ENCODE results near the gene MAGEL2. TPM values are rescaled to one million over a fixed set of nuclear protein-coding genes. Genes with fewer than 3 reads are reported as not detected.

Gene MAGEL2
- total and polyA plus RNA-seq, 2 of the 8 experiments (the other 6 are each of a cell fraction or from before 2014, with no cell fraction given): 0.63 to 4.5 TPM

DNA sequence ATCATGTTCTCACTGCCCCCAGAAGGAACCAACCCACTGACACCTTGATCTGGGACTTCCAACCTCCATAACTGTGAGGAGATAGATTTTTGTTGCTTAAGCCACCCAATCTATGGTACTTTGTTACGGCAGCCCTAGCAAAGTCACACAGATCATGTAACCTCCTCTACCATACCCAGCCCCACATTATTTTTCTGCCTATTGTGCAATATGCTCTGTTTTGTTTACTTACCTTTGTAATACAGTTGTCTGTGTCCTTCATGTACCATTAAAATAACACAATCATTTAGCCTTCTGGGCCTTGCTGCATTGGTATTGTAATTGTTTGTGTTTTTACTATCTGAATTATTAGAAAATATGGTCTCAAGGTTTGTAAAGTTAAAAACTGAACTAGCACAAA is 23.3 kb upstream of the MAGEL2 start:
- Histone ChIP-seq H3K27me3 (replicated peaks in 1 of 4; ENCODE audit: control insufficient read depth in 3 of 4, extremely low read depth in 1 of 4, insufficient read depth in 3 of 4, low read length in 3 of 4) (no peaks in the 10 kb centered on the region), H3K18ac (ENCODE audit: extremely low read depth, low read length) (no peak overlapping the region), H2BK15ac (ENCODE audit: low read length) (no peak overlapping the region), H2AK5ac (ENCODE audit: low read depth, low read length) (no peak overlapping the region), H3K79me2 (ENCODE audit: control insufficient read depth in 1 of 2, insufficient read depth in 2 of 2, low read length in 2 of 2) (no peaks in the 10 kb centered on the region), H4K20me1 (replicated peaks in 1 of 2; ENCODE audit: control insufficient read depth in 1 of 2, insufficient read depth in 2 of 2, low read length in 2 of 2) (no peaks in the 10 kb centered on the region), H3K4me2 (ENCODE audit: insufficient read depth in 1 of 2, low read depth in 2 of 2, low read length in 2 of 2) (no peak overlapping the region), H3K23ac (ENCODE audit: insufficient read length) (no peak overlapping the region), H3K56ac (replicated peaks; ENCODE audit: insufficient read length, low read depth, low read length) (no peak overlapping the region), H2AFZ (ENCODE audit: low read length) (no peak overlapping the region), H3K4me3 (ENCODE audit: extremely low read depth in 1 of 4, insufficient read depth in 2 of 4, low read depth in 3 of 4, low read length in 4 of 4) (no peak overlapping the region), H2BK120ac (replicated peaks; ENCODE audit: low read depth, low read length) (no peak overlapping the region), H3K9ac (replicated peaks in 1 of 4; ENCODE audit: extremely low read depth in 1 of 4, low read depth in 3 of 4, low read length in 3 of 4) (no peak overlapping the region), H3K79me1 (ENCODE audit: low read depth, low read length) (no peaks in the 10 kb centered on the region), H2BK12ac (ENCODE audit: low read depth, low read length) (no peak overlapping the region), H3K14ac (ENCODE audit: insufficient read length) (no peak overlapping the region), H3K27ac (ENCODE audit: low read depth, low read length) (no peak overlapping the region), H2BK20ac (ENCODE audit: low read length) (no peak overlapping the region), H4K8ac (ENCODE audit: extremely low read depth, insufficient read depth, low read length) (no peak overlapping the region), H4K5ac (ENCODE audit: insufficient read length, low read depth, low read length) (no peak overlapping the region), H3K4ac (replicated peaks; ENCODE audit: insufficient read length, low read depth, low read length) (no peak overlapping the region), H3K9me3 (ENCODE audit: insufficient read depth in 2 of 2, low read depth in 1 of 2, low read length in 1 of 2) (peaks cover 21 to 28% of the 10 kb centered on the region in 2 experiments), H3K36me3 (ENCODE audit: control insufficient read depth in 2 of 4, insufficient read depth in 4 of 4, low read length in 3 of 4) (no peaks in the 10 kb centered on the region), H4K91ac (replicated peaks; ENCODE audit: insufficient read length, low read length) (no peak overlapping the region), H3K4me1 (replicated peaks in 1 of 4; ENCODE audit: control insufficient read depth in 3 of 4, insufficient read depth in 4 of 4, low read length in 3 of 4) (no peaks in the 10 kb centered on the region), H2BK5ac (ENCODE audit: low read depth, low read length) (no peak overlapping the region), H3K23me2 (ENCODE audit: low read depth, low read length) (no peaks in the 10 kb centered on the region)
- no peak for DNase-seq (ENCODE audit: low read depth in 1 of 2, low spot score in 2 of 2)
- ChIA-PET POLR2A (ENCODE audit: partially characterized antibody) (no interaction called here), CTCF (ENCODE audit: partially characterized antibody) (no interaction called here)
- TF ChIP-seq CEBPB (IDR thresholded peaks at IDR 0.05; ENCODE audit: low read depth, low read length) (no peak), ZNF274 (IDR thresholded peaks at IDR 0.05; ENCODE audit: borderline replicate concordance, extremely low read depth, low read length) (no peak), RNF2 (IDR thresholded peaks at IDR 0.05; ENCODE audit: borderline replicate concordance, low read depth, low read length, missing control alignments, poor library complexity, severe bottlenecking) (no peak), CBX8 (IDR thresholded peaks at IDR 0.05; ENCODE audit: borderline replicate concordance, low read depth, low read length) (no peak), MAX (IDR thresholded peaks at IDR 0.05) (no peak), SUZ12 (IDR thresholded peaks at IDR 0.05; ENCODE audit: low read length) (no peak), EGR1 (IDR thresholded peaks at IDR 0.05; ENCODE audit: borderline replicate concordance, low read depth, low read length) (no peak)
- 95% methylated on average over 1 of the region's 1 CpG; no CpG with 5 or more reads in 1 of the 2 experiments for WGBS, 2 experiments (ENCODE audit: extremely low coverage in 1 of 2, insufficient coverage in 1 of 2, insufficient read length in 1 of 2, insufficient replicate concordance in 2 of 2, low coverage in 1 of 2, low lambda C conversion rate in 2 of 2, missing lambda C conversion rate in 1 of 2)
- no peak for FAIRE-seq
